ENCODE results near the gene ATP2A1. TPM values are rescaled to one million over a fixed set of nuclear protein-coding genes. Genes with fewer than 3 reads are reported as not detected.

ATP2A1 gene
- 157 TPM for total RNA-seq

DNA sequence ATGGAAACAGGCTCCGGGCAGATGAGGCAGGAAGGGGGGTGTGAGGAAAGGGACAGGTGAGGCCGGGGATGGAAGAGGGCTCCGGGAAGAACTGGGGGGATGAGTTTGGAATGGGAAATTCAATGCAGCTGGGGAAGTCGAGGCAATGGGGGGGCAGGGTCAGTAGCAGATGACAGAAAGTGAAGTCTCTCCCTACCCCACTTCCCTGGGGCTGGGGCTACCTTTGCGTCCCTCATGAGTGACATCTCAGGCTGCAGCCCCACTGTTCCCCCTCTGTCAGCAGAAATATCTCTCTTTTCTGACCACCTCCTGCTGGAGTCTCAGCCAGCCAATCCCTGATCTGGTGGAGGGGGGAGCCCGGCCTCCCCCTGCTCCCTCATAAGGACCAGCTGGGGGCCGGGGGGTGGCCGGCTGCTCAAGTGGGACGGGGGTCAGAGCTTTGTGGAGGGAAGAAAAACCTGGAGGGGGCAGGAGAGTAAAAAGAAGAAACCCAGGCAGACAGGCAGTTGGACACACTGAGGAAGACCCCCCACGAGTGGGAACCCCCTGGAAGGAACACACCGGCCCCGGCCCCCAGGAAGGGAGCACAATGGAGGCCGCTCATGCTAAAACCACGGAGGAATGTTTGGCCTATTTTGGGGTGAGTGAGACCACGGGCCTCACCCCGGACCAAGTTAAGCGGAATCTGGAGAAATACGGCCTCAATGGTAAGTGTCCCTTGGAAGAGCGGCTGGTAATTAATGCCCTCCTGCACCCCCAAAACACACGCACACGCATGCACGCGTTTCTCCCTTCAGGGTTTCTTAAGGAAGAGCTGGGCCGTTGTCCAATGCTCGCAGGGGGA, at the start of gene ATP2A1:
ATP2A1 (plus strand) TSS at position 406 of the 844 bp plus-strand sequence; CDS start at position 590, 184 bp downstream.

DNA sequence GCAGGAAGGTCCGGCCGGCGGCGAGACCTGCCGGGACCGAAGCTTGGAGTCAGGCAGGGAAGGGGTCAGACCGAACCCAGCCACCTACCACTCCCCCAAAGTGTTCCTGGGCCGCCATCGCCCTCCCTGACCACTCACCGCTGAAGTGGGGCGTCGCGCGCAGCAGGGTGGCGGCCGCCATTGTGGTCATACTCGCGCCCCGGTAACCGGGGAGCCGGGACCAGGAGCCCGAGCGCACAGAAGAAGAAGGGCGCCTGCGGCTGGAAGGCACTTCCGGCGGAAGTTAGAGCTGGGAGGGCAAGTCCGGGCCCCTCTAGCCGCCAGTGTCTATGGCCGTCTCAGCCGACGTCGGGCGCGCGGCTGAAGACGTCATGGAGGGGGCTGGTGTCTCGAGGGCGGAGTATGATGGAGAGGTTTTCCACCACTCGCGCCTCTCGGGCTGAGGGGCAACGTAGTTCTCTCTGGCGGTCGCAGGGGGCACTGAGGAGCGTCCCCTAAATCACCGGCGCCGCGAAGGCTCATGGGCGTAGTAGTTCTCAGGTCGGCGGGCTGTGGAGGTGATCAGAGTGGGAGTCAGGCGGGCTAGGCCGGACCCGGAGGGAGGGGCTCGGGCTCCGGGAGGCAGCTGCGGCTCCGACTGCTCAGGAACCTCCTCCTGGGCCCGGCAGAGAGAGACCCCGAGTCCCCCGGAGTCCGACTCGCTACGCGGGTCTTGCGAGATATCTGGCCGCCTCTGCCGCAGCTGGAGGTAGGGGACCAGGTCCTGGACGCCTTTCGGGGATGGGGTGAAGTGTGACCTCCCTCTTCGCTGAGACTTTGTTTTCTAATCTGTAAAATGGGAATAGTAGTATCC, 32.0 kb upstream of the ATP2A1 start, which contains the start of gene TUFM:
TUFM (minus strand) TSS at position 269 of the 853 bp plus-strand sequence; CDS start at position 190, 79 bp downstream.

DNA sequence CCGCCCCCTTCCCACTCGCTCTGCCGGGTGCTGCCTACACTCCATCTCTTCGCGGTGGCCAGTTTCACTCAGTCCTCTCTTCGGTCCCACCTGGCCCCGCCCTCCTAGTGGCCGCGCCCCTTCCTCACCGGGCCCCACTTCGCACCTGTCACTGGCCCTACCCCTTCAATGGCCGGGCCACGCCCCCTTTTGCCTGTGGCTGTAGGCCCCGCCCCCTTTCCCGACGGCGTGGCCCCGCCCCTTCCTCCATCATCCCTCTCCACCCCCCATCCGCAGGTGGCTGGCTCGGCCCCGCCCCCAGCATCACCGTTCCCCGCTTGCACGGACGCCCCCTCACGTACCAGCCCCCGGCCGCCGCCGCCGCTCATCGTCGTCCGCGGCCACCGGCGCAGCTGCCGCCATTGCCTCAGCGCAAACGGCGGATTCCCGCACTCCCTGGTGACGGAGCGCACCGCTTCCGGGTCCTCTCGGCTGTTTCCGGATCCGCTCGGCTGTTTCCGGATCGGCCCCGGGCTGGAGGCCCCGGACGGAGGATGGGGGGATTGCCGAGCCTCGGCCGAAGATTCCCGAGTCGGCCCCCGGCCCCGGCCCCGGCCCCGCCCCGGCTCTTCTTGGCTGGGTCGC, 46.6 kb downstream of the ATP2A1 start, which contains the start of gene RABEP2:
RABEP2 (minus strand) TSS at position 477 of the 624 bp plus-strand sequence; CDS start at position 402, 75 bp downstream.

DNA sequence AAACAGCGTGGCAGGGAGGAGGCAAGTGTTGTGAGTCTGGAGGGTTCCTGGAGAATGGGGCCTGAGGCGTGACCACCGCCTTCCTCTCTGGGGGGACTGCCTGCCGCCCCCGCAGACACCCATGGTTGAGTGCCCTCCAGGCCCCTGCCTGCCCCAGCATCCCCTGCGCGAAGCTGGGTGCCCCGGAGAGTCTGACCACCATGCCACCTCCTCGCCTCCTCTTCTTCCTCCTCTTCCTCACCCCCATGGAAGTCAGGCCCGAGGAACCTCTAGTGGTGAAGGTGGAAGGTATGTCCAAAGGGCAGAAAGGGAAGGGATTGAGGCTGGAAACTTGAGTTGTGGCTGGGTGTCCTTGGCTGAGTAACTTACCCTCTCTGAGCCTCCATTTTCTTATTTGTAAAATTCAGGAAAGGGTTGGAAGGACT, 53.5 kb downstream of the ATP2A1 start, which contains the start of gene CD19:
CD19 (plus strand) TSS at position 171 of the 425 bp plus-strand sequence; CDS start at position 201, 30 bp downstream.

DNA sequence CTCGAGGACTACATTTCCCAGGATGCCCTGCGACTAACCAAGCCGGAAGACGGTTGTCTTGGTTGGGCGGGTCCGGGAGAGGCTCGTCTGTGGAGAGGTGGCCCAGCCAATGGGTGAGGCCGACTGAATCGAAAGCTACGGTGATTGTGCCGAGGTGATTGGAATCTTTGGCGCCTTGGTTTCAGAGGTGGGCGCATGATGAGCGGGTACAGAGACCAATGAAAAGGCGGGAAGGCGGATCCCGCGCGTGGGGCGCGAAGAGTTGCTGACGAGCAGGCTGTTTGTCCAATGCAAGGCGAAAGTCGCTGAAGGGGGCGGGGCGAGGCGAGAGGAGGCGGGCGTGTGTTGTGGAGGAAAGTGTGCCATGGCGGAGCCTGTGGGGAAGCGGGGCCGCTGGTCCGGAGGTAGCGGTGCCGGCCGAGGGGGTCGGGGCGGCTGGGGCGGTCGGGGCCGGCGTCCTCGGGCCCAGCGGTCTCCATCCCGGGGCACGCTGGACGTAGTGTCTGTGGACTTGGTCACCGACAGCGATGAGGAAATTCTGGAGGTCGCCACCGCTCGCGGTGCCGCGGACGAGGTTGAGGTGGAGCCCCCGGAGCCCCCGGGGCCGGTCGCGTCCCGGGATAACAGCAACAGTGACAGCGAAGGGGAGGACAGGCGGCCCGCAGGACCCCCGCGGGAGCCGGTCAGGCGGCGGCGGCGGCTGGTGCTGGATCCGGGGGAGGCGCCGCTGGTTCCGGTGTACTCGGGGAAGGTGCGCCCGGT, 72.5 kb downstream of the ATP2A1 start, which contains the start of gene NFATC2IP:
NFATC2IP (plus strand) TSS at position 290 of the 762 bp plus-strand sequence; CDS start at position 365, 75 bp downstream.

Small RNA genes lying within 50 kb of the gene (small RNA-seq; reads per million reads assigned to genes)
- gene RF00416 (ENCODE audit: low replicate concordance) = not detected

Other genes starting within 250 kb of the ATP2A1 start
- 0.70 TPM for gene NPIPB8, start 240.4 kb upstream of the ATP2A1 start, total RNA-seq
- gene EIF3C, start 167.0 kb upstream of the ATP2A1 start, total RNA-seq = 279 TPM
- gene NPIPB9, start 126.7 kb upstream of the ATP2A1 start, total RNA-seq = 2.9 TPM
- gene ATXN2L, start 55.5 kb upstream of the ATP2A1 start, total RNA-seq = 57.9 TPM
- gene TUFM, start 32.1 kb upstream of the ATP2A1 start, total RNA-seq = 134 TPM
- 35.4 TPM for gene SH2B1, start 14.6 kb upstream of the ATP2A1 start, total RNA-seq
- gene RABEP2, start 46.8 kb downstream of the ATP2A1 start, total RNA-seq = 39.3 TPM
- gene CD19, start 53.5 kb downstream of the ATP2A1 start, total RNA-seq = 1.6 TPM
- 27.7 TPM for gene NFATC2IP, start 72.4 kb downstream of the ATP2A1 start, total RNA-seq
- gene SPNS1, start 96.3 kb downstream of the ATP2A1 start, total RNA-seq = 45.5 TPM
- 5.4 TPM for gene LAT, start 106.6 kb downstream of the ATP2A1 start, total RNA-seq

Data from metanephros (tissue), 2 donors.